HEK293T (cell line): Measurements from ENCODE around the gene MGAT4A.

Experiments used
- CTCF ChIA-PET: fragments of 350-600 bp; formaldehyde crosslinking; extraction: SDS; loops from one replicate; lab custom pipeline; 2021; ENCODE audit warnings: antibody characterized with exemption, inconsistent platforms; lab: Yijun Ruan, JAX
- POLR2A ChIA-PET: fragments of 350-600 bp; formaldehyde crosslinking; extraction: SDS; loops from one replicate; lab custom pipeline; 2020; ENCODE audit warnings: antibody characterized with exemption, inconsistent platforms; lab: Yijun Ruan, JAX
- DNase-seq: peaks from one replicate; pipeline ENCODE4 v3.0.0; 2012; ENCODE audit warnings: mixed read lengths; ENCODE audit errors: extremely low spot score
- ARNT ChIP-seq: fragments of 450-650 bp; IDR thresholded peaks from 2 replicates; pipeline ENCODE4 v1.6.1; 2017; ENCODE audit warnings: mild to moderate bottlenecking
- BHLHE40 ChIP-seq: fragments of 450-650 bp; IDR thresholded peaks from 2 replicates; pipeline ENCODE4 v1.6.1; 2016; ENCODE audit warnings: mild to moderate bottlenecking, moderate library complexity, borderline replicate concordance
- CTBP1 ChIP-seq: fragments of 450-650 bp; IDR thresholded peaks from 2 replicates; pipeline ENCODE4 v1.6.1; 2016; ENCODE audit warnings: borderline replicate concordance
- ELF4 ChIP-seq: fragments of 450-650 bp; IDR thresholded peaks from 2 replicates; pipeline ENCODE4 v1.6.1; 2017; ENCODE audit warnings: antibody characterized with exemption
- FOXA1 ChIP-seq: fragments of 450-650 bp; IDR thresholded peaks from 2 replicates; pipeline ENCODE4 v1.6.1; 2016; ENCODE audit warnings: mild to moderate bottlenecking
- FOXK2 ChIP-seq: fragments of 450-650 bp; IDR thresholded peaks from 2 replicates; pipeline ENCODE4 v1.6.1; 2016; ENCODE audit warnings: mild to moderate bottlenecking
- FOXM1 ChIP-seq: fragments of 450-650 bp; IDR thresholded peaks from 2 replicates; pipeline ENCODE4 v1.6.1; 2017; ENCODE audit warnings: mild to moderate bottlenecking, borderline replicate concordance
- HDGF ChIP-seq: fragments of 450-650 bp; IDR thresholded peaks from 2 replicates; pipeline ENCODE4 v1.6.1; 2017; ENCODE audit warnings: antibody characterized with exemption, borderline replicate concordance
- L3MBTL2 ChIP-seq: fragments of 450-650 bp; conservative IDR thresholded peaks from 2 replicates; pipeline ENCODE4 v1.6.1; 2016; ENCODE audit warnings: mild to moderate bottlenecking
- LEF1 ChIP-seq: fragments of 450-650 bp; IDR thresholded peaks from 2 replicates; pipeline ENCODE4 v1.6.1; 2017; ENCODE audit warnings: mild to moderate bottlenecking, borderline replicate concordance
- NFRKB ChIP-seq: fragments of 450-650 bp; IDR thresholded peaks from 2 replicates; pipeline ENCODE4 v1.6.1; 2016; ENCODE audit warnings: mild to moderate bottlenecking, moderate library complexity
- PKNOX1 ChIP-seq: fragments of 450-650 bp; IDR thresholded peaks from 2 replicates; pipeline ENCODE4 v1.6.1; 2016
- SP1 ChIP-seq: fragments of 450-650 bp; IDR thresholded peaks from 2 replicates; pipeline ENCODE4 v1.6.1; 2017
- SUZ12 ChIP-seq: fragments of 450-650 bp; IDR thresholded peaks from 2 replicates; pipeline ENCODE4 v1.6.1; 2016; ENCODE audit warnings: mild to moderate bottlenecking
- TARDBP ChIP-seq: fragments of 450-650 bp; IDR thresholded peaks from 2 replicates; pipeline ENCODE4 v1.6.1; 2016
- ZNF384 ChIP-seq: fragments of 450-650 bp; IDR thresholded peaks from 2 replicates; pipeline ENCODE4 v1.6.1; 2016

MGAT4A gene

GRCh38 chr2:98771264-98771663 lies 40.3 kb upstream of the MGAT4A start:
- CTCF ChIA-PET, result no interaction called here
- POLR2A ChIA-PET, result no interaction called here
- DNase-seq, result no peak
- no peak for TF ChIP-seq SUZ12
- no peak for TF ChIP-seq HDGF
- no peak for TF ChIP-seq NFRKB
- TF ChIP-seq BHLHE40, result no peak
- no peak for TF ChIP-seq ARNT
- TF ChIP-seq SP1, result no peak

GRCh38 chr2:98769784-98770183 lies 38.9 kb upstream of the MGAT4A start:
- ChIA-PET POLR2A (no interaction called here), CTCF (no interaction called here)
- TF ChIP-seq LEF1 (no peak), SP1 (no peak), FOXM1 (no peak)
- no peak for DNase-seq

- no peak for DNase-seq
- no peak for TF ChIP-seq PKNOX1
- no peak for TF ChIP-seq TARDBP
- no peak for TF ChIP-seq NFRKB
- no peak for TF ChIP-seq FOXM1
- no peak for TF ChIP-seq ELF4
- TF ChIP-seq FOXA1, result no peak
- no peak for TF ChIP-seq SUZ12
- no peak for TF ChIP-seq HDGF
- no peak for TF ChIP-seq BHLHE40
- CTCF ChIA-PET, result no interaction called here
- POLR2A ChIA-PET, result no interaction called here
Observed at GRCh38 chr2:98769114-98769476, 38.2 kb upstream of the MGAT4A start.

GRCh38 chr2:98768384-98769113 lies 37.6 kb upstream of the MGAT4A start:
- DNase-seq, result no peak
- POLR2A ChIA-PET, result no interaction called here
- TF ChIP-seq NFRKB (no peak), SP1 (no peak), ARNT (no peak)
- CTCF ChIA-PET, result interaction anchor here (0.7 kb wide), 1 partner anchor 13 kb away, joined by 3 read pairs; no protein-coding TSS in a partner anchor

GRCh38 chr2:98764499-98764898 lies 33.6 kb upstream of the MGAT4A start:
- no peak for DNase-seq
- ChIA-PET CTCF (interaction anchor here (0.6 kb wide), 1 partner anchor 73 kb away, joined by 8 read pairs; no protein-coding TSS in a partner anchor), POLR2A (no interaction called here)
- TF ChIP-seq SP1 (no peak), BHLHE40 (no peak), L3MBTL2 (no peak)

- TF ChIP-seq FOXM1, result no peak
- TF ChIP-seq PKNOX1, result no peak
- no peak for TF ChIP-seq SUZ12
- no peak for TF ChIP-seq ARNT
- TF ChIP-seq BHLHE40, result no peak
- no peak for TF ChIP-seq ELF4
- TF ChIP-seq HDGF, result no peak
- no peak for TF ChIP-seq CTBP1
- TF ChIP-seq FOXA1, result no peak
- TF ChIP-seq LEF1, result no peak
- no peak for TF ChIP-seq SP1
- TF ChIP-seq FOXK2, result no peak
- TF ChIP-seq ZNF384, result no peak
- TF ChIP-seq L3MBTL2, result no peak
- no peak for TF ChIP-seq NFRKB
- no peak for TF ChIP-seq TARDBP
- no peak for DNase-seq
- CTCF ChIA-PET, result no interaction called here
- POLR2A ChIA-PET, result no interaction called here
Observed at GRCh38 chr2:98763209-98763951, 32.4 kb upstream of the MGAT4A start.

- ChIA-PET CTCF (no interaction called here), POLR2A (no interaction called here)
- TF ChIP-seq NFRKB (no peak), ARNT (no peak), FOXM1 (no peak), CTBP1 (no peak)
- DNase-seq, result no peak
Observed at GRCh38 chr2:98761909-98762308, 31.0 kb upstream of the MGAT4A start.
